ACC112 (cell line): Measurements from ENCODE around the gene FARS2.

ENCODE experiments used
- H2AFZ ChIP-seq: fragments of 200-600 bp; sonication (generic); one replicate; pipeline ENCODE4 v1.6.0; 2017; ENCODE audit warnings: antibody characterized with exemption, low read length; ENCODE audit not compliant: unreplicated experiment
- H3K27ac ChIP-seq: fragments of 200-600 bp; sonication (generic); 2 replicates; pipeline ENCODE4 v1.5.1; 2014; ENCODE audit warnings: low read depth, mild to moderate bottlenecking, antibody characterized with exemption, low read length, moderate library complexity
- H3K27me3 ChIP-seq: fragments of 200-600 bp; sonication (generic); 2 replicates; pipeline ENCODE4 v1.6.1; 2014; ENCODE audit warnings: mild to moderate bottlenecking, antibody characterized with exemption, low read length, moderate library complexity, mixed read lengths; ENCODE audit not compliant: insufficient read depth
- H3K36me3 ChIP-seq: fragments of 200-600 bp; sonication (generic); 2 replicates; pipeline ENCODE4 v1.6.1; 2016; ENCODE audit warnings: mild to moderate bottlenecking, antibody characterized with exemption, low read length, moderate library complexity, mixed read lengths; ENCODE audit not compliant: insufficient read depth
- H3K4me1 ChIP-seq: fragments of 200-600 bp; sonication (generic); one replicate; pipeline ENCODE4 v1.6.1; 2016; ENCODE audit warnings: low read length, mixed read lengths; ENCODE audit not compliant: insufficient read depth, unreplicated experiment, control insufficient read depth
- H3K4me3 ChIP-seq: fragments of 200-600 bp; sonication (generic); 2 replicates; pipeline ENCODE4 v1.5.1; 2014; ENCODE audit warnings: mild to moderate bottlenecking, low read depth, low read length
- H3K79me2 ChIP-seq: fragments of 200-600 bp; sonication (generic); one replicate; pipeline ENCODE4 v1.6.0; 2016; ENCODE audit warnings: low read length; ENCODE audit not compliant: control insufficient read depth, unreplicated experiment, insufficient read depth

Gene FARS2

GRCh38 chr6:5657684-5658430 lies 396.5 kb downstream of the FARS2 start:
- no peak overlapping the region for H3K27ac ChIP-seq
- no peaks in the 10 kb centered on the region for H3K27me3 ChIP-seq
- no peaks in the 10 kb centered on the region for H3K79me2 ChIP-seq
- no peak overlapping the region for H2AFZ ChIP-seq
- no peak overlapping the region for H3K4me3 ChIP-seq
- H3K4me1 ChIP-seq, result no peaks in the 10 kb centered on the region
- H3K36me3 ChIP-seq, result no peaks in the 10 kb centered on the region

DNA sequence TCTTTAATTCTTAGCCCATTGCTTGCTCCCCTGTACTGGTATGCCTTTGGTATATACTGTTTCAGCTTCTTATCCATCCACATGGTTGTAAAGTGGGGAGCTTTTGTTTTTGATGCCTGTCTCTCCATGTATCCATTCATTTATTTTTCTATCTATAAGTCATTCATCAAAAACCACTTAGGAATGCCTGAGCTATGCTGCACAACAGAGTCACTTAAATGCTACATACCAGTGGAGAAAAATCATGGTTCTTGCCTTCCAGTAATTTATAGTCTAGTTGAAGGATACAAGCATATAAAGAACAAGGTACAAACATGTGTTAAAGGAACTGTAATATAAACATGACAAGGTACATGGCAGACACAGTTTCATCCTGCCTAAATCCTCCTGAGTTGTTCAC lies 398.2 kb downstream of the FARS2 start:
- H3K27ac ChIP-seq, result no peak overlapping the region
- H3K4me3 ChIP-seq, result no peak overlapping the region
- H3K79me2 ChIP-seq, result no peaks in the 10 kb centered on the region
- no peak overlapping the region for H2AFZ ChIP-seq
- H3K36me3 ChIP-seq, result no peaks in the 10 kb centered on the region
- no peaks in the 10 kb centered on the region for H3K4me1 ChIP-seq
- H3K27me3 ChIP-seq, result no peaks in the 10 kb centered on the region

GRCh38 chr6:5660772-5661171 lies 399.5 kb downstream of the FARS2 start:
- no peak overlapping the region for H2AFZ ChIP-seq
- no peaks in the 10 kb centered on the region for H3K36me3 ChIP-seq
- no peaks in the 10 kb centered on the region for H3K79me2 ChIP-seq
- H3K27me3 ChIP-seq, result no peaks in the 10 kb centered on the region
- H3K4me3 ChIP-seq, result no peak overlapping the region
- H3K27ac ChIP-seq, result no peak overlapping the region
- H3K4me1 ChIP-seq, result no peaks in the 10 kb centered on the region

DNA sequence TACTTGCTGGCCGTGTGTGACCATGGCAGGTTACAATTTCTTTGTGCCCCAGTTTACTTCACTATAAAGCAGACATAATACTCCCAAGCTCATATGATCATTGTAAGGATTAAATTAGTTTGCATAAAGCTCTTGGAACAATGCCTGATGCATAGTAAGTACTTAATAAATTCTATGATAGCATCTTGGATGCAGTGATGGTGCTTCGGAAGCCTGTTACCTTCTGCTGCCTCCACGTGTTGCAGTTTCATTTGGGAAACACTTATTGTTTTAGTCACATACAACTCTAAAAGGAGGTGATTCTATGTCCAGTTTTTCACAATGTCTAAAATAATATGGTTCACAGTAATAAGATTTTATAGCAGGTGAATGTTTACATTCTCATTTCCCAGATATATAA lies 401.5 kb downstream of the FARS2 start:
- H3K36me3 ChIP-seq, result no peaks in the 10 kb centered on the region
- H3K79me2 ChIP-seq, result no peaks in the 10 kb centered on the region
- H3K27ac ChIP-seq, result no peak overlapping the region
- no peak overlapping the region for H3K4me3 ChIP-seq
- H3K4me1 ChIP-seq, result no peaks in the 10 kb centered on the region
- H3K27me3 ChIP-seq, result no peaks in the 10 kb centered on the region
- no peak overlapping the region for H2AFZ ChIP-seq

DNA sequence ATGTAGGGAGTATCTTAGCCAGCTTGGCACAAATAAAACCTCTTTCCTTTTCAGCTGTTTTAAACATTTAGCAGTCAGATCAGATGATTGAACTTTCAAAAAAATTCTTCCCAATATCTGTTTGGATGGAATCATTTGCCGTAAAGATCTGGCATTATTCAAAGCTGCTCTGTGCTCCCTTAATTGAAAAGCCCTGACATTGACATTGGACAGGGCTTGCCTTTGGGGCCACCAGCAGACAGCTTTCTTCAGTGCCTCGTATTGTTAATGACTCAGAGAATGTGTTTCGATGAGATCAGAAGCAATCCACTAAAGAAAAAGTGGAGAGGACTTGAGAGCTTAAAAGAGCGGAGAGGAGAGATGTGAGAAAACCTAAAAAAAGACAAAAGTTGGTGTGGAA lies 401.9 kb downstream of the FARS2 start:
- Histone ChIP-seq H3K27ac (no peak overlapping the region), H3K79me2 (no peaks in the 10 kb centered on the region), H3K4me3 (no peak overlapping the region), H3K36me3 (no peaks in the 10 kb centered on the region), H3K4me1 (no peaks in the 10 kb centered on the region), H3K27me3 (no peaks in the 10 kb centered on the region), H2AFZ (no peak overlapping the region)

DNA sequence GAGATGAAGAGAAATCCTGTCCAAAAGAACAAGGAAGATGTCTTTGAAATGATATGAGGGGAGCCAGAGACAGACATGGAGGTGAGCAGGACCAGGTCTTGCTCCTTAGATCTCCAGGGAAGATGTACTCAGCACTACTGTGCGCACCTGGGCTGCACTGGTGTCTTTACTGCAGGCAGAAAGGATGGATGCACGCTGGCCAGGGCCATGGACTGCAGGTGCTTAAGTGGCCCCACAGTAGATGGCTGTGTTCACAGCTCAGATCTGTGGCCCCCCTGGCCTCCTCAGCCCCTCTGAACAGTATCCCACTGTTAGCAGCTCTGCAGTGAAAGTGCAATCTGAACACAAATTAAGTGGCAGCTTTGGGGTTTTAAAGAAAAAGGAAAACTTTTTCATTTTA lies 402.4 kb downstream of the FARS2 start:
- H3K79me2 ChIP-seq, result no peaks in the 10 kb centered on the region
- H3K4me1 ChIP-seq, result no peaks in the 10 kb centered on the region
- no peak overlapping the region for H2AFZ ChIP-seq
- H3K4me3 ChIP-seq, result no peak overlapping the region
- no peak overlapping the region for H3K27ac ChIP-seq
- H3K36me3 ChIP-seq, result no peaks in the 10 kb centered on the region
- no peaks in the 10 kb centered on the region for H3K27me3 ChIP-seq

DNA sequence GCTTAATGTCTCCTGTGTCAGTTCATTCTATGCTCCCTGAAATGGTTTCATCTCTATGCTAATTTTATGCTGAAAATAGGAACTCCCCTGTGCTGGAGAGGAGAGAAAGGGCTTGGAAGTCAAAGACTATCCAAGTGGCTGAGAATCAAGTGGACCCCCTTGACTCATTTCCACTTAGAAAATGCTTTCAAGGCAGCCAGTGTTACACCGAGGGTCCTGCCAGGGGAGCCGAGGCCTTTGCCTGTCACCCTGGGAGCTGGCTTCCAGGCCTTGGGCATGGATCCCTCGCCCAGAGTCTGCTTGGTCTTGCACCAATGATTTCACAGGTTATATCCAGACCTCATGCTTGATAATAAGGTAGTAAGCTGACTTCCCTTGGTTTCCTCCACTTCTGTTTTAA lies 402.8 kb downstream of the FARS2 start:
- Histone ChIP-seq H3K36me3 (no peaks in the 10 kb centered on the region), H3K4me3 (no peak overlapping the region), H2AFZ (no peak overlapping the region), H3K4me1 (no peaks in the 10 kb centered on the region), H3K27me3 (no peaks in the 10 kb centered on the region), H3K27ac (no peak overlapping the region), H3K79me2 (no peaks in the 10 kb centered on the region)

- Histone ChIP-seq H3K27me3 (no peaks in the 10 kb centered on the region), H3K4me3 (no peak overlapping the region), H3K27ac (no peak overlapping the region), H3K4me1 (no peaks in the 10 kb centered on the region), H3K36me3 (no peaks in the 10 kb centered on the region), H2AFZ (no peak overlapping the region), H3K79me2 (no peaks in the 10 kb centered on the region)
Measured at GRCh38 chr6:5665173-5665572, 403.9 kb downstream of the FARS2 start.

DNA sequence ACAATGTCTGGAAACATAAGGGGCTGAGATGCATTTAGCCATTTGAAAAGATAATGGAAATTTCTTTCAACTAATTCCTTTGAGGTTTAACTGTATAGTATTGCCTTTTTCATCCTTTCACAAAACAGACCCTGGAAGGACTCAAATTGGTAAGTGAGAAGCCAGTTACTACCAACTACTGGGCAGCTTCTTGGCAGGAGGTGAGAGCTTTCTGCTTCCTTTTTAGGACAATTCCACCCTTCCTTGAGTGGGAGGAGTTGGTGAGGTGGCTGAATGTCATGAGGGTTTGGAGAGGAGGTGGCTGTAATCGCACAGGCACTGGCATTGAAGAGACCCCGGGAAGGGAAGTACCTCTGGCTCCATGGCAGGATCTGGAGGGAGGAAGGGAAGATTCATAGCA lies 404.4 kb downstream of the FARS2 start:
- H3K36me3 ChIP-seq, result no peaks in the 10 kb centered on the region
- no peaks in the 10 kb centered on the region for H3K27me3 ChIP-seq
- no peak overlapping the region for H3K4me3 ChIP-seq
- no peak overlapping the region for H2AFZ ChIP-seq
- H3K27ac ChIP-seq, result no peak overlapping the region
- H3K4me1 ChIP-seq, result no peaks in the 10 kb centered on the region
- H3K79me2 ChIP-seq, result no peaks in the 10 kb centered on the region

- Histone ChIP-seq H2AFZ (no peak overlapping the region), H3K4me1 (peaks cover 6% of the 10 kb centered on the region), H3K4me3 (no peak overlapping the region), H3K27me3 (no peaks in the 10 kb centered on the region), H3K36me3 (no peaks in the 10 kb centered on the region), H3K27ac (no peak overlapping the region), H3K79me2 (no peaks in the 10 kb centered on the region)
Measured at GRCh38 chr6:5666695-5667094, 405.4 kb downstream of the FARS2 start.

DNA sequence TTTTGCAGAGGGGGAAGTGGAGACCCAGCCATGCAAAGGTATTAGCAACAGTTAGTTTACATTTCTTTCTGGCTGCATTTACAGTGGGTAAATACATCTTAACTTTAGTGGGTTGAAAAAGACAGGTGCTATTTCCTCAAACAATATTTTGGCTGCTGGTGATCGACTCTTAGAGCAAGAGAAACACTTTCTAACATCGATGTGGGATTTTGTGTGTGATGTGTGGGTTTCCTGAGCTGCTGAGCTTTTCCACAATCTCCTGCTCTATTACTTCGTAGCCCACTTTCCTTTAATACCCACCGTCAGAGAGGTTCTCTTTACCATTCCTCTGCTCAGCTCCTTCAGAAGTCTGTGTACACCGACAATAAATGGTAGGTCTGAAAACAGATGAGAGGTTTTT lies 406.4 kb downstream of the FARS2 start:
- H2AFZ ChIP-seq, result no peak overlapping the region
- no peaks in the 10 kb centered on the region for H3K79me2 ChIP-seq
- no peaks in the 10 kb centered on the region for H3K36me3 ChIP-seq
- no peak overlapping the region for H3K27ac ChIP-seq
- no peak overlapping the region for H3K4me3 ChIP-seq
- no peaks in the 10 kb centered on the region for H3K27me3 ChIP-seq
- H3K4me1 ChIP-seq, result peaks cover 14% of the 10 kb centered on the region
